SK-N-SH treated with all-trans-retinoic acid at 6 μM for 48 hours (cell line): ENCODE results near the gene UCK1.
"Not testable (repeated sequence)": the region's sequence is repeated elsewhere in the genome, so short reads cannot be mapped to it uniquely, and the experiment has no call there.

Experiments
- ATAC-seq: fragments of 200-7000 bp; cut with Tn5 transposase; 3 replicates; pipeline ENCODE4 v1.9.1; 2020; ENCODE audit warnings: mild to moderate bottlenecking, moderate library complexity
- ARNTL ChIP-seq: fragments of 450-650 bp; formaldehyde crosslinking; IDR thresholded peaks from 2 replicates; pipeline ENCODE4 v1.5.0; 2020; ENCODE audit warnings: low read depth, mild to moderate bottlenecking, moderate library complexity, borderline replicate concordance
- BACH2 ChIP-seq: fragments of 250-450 bp; sonication (Bioruptor Pico); IDR thresholded peaks from 2 replicates; pipeline ENCODE4 v1.9.0; 2021; ENCODE audit warnings: mild to moderate bottlenecking, borderline replicate concordance
- ESRRG ChIP-seq: fragments of 250-450 bp; sonication (Bioruptor Pico); IDR thresholded peaks from 2 replicates; pipeline ENCODE4 v1.6.1; 2021; ENCODE audit warnings: mild to moderate bottlenecking
- GLIS3 ChIP-seq: fragments of 250-450 bp; sonication (Bioruptor Pico); IDR thresholded peaks from 2 replicates; pipeline ENCODE4 v1.5.0; 2020; ENCODE audit warnings: mild to moderate bottlenecking, moderate library complexity
- OSR1 ChIP-seq: fragments of 250-450 bp; sonication (Bioruptor Pico); IDR thresholded peaks from 2 replicates; pipeline ENCODE4 v1.8.0; 2022; ENCODE audit warnings: moderate library complexity, mild to moderate bottlenecking, inconsistent platforms
- RARB ChIP-seq: fragments of 250-450 bp; sonication (Bioruptor Pico); IDR thresholded peaks from 2 replicates; pipeline ENCODE4 v1.8.0; 2021; ENCODE audit warnings: mild to moderate bottlenecking, moderate library complexity
- SNAI2 ChIP-seq: fragments of 250-450 bp; sonication (Bioruptor Pico); IDR thresholded peaks from 2 replicates; pipeline ENCODE4 v1.5.0; 2020; ENCODE audit warnings: mild to moderate bottlenecking, moderate library complexity
- TCF4 ChIP-seq: fragments of 250-450 bp; sonication (Bioruptor Pico); IDR thresholded peaks from 2 replicates; pipeline ENCODE4 v1.8.0; 2021; ENCODE audit warnings: mild to moderate bottlenecking, moderate library complexity, borderline replicate concordance
- TOX ChIP-seq: fragments of 250-450 bp; sonication (Bioruptor Pico); IDR thresholded peaks from 2 replicates; pipeline ENCODE4 v1.8.0; 2021; ENCODE audit warnings: mild to moderate bottlenecking, moderate library complexity, borderline replicate concordance
- ZC3H10 ChIP-seq: fragments of 250-450 bp; sonication (Bioruptor Pico); IDR thresholded peaks from 2 replicates; pipeline ENCODE4 v1.5.1; 2021; ENCODE audit warnings: mild to moderate bottlenecking, moderate library complexity
- ZFP3 ChIP-seq: fragments of 250-450 bp; sonication (Bioruptor Pico); IDR thresholded peaks from 2 replicates; pipeline ENCODE4 v1.5.0; 2020; ENCODE audit warnings: mild to moderate bottlenecking, moderate library complexity
- ZFP30 ChIP-seq: fragments of 450-650 bp; formaldehyde crosslinking; IDR thresholded peaks from 2 replicates; pipeline ENCODE4 v1.5.0; 2022; ENCODE audit warnings: mild to moderate bottlenecking, moderate library complexity
- ZNF565 ChIP-seq: fragments of 450-650 bp; formaldehyde crosslinking; conservative IDR thresholded peaks from 2 replicates; pipeline ENCODE4 v1.5.0; 2020; ENCODE audit warnings: low read depth, mild to moderate bottlenecking, moderate library complexity
- ZNF70 ChIP-seq: fragments of 450-650 bp; formaldehyde crosslinking; IDR thresholded peaks from 2 replicates; pipeline ENCODE4 v1.5.0; 2020; ENCODE audit warnings: mild to moderate bottlenecking, moderate library complexity
- ZNF8 ChIP-seq: fragments of 450-650 bp; formaldehyde crosslinking; IDR thresholded peaks from 2 replicates; pipeline ENCODE4 v1.5.0; 2020; ENCODE audit warnings: mild to moderate bottlenecking, moderate library complexity
- TF ChIP-seq, protein P1 (sequence below): fragments of 250-450 bp; sonication (Bioruptor Pico); IDR thresholded peaks from 2 replicates; pipeline ENCODE4 v1.8.0; 2021; ENCODE audit warnings: low read depth, mild to moderate bottlenecking, moderate library complexity, borderline replicate concordance
- TF ChIP-seq, protein P2 (sequence below): fragments of 250-450 bp; sonication (Bioruptor Pico); IDR thresholded peaks from 2 replicates; pipeline ENCODE4 v1.5.1; 2021; ENCODE audit warnings: mild to moderate bottlenecking, moderate library complexity
- TF ChIP-seq, protein P3 (sequence below): fragments of 250-450 bp; sonication (Bioruptor Pico); IDR thresholded peaks from 2 replicates; pipeline ENCODE4 v1.8.0; 2020; ENCODE audit warnings: mild to moderate bottlenecking, moderate library complexity, borderline replicate concordance
- TF ChIP-seq, protein P4 (sequence below): fragments of 250-450 bp; sonication (Bioruptor Pico); IDR thresholded peaks from 2 replicates; pipeline ENCODE4 v1.5.0; 2020; ENCODE audit warnings: mild to moderate bottlenecking, moderate library complexity

UCK1 gene

DNA sequence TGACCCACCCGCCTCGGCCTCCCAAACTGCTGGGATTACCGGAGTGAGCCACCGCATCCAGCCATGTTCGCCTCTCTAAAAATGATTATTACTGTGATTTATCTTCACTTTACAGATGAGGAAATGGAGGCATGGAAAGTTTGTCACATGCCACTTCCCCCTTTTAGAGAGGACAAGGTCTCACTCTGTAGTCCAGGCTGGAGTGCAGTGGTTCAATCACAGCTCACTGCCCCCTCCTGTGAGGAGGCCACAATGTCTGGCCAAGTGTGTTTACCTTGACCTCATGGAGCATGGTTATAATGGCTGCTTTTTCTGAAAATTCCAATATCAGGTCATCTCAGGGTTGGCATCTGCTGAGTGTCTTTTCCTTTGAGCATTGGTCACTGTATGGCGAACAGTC is 21.0 kb upstream of the UCK1 start (continued):
- TF ChIP-seq, protein P1, sequence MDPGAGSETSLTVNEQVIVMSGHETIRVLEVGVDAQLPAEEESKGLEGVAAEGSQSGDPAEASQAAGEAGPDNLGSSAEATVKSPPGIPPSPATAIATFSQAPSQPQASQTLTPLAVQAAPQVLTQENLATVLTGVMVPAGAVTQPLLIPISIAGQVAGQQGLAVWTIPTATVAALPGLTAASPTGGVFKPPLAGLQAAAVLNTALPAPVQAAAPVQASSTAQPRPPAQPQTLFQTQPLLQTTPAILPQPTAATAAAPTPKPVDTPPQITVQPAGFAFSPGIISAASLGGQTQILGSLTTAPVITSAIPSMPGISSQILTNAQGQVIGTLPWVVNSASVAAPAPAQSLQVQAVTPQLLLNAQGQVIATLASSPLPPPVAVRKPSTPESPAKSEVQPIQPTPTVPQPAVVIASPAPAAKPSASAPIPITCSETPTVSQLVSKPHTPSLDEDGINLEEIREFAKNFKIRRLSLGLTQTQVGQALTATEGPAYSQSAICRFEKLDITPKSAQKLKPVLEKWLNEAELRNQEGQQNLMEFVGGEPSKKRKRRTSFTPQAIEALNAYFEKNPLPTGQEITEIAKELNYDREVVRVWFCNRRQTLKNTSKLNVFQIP (CRISPR knock-in tag) = no peak
- TF ChIP-seq ZNF70 (CRISPR knock-in tag) = no peak
- no peak for TF ChIP-seq ZNF8 (CRISPR knock-in tag)
- TF ChIP-seq ARNTL (CRISPR knock-in tag) = no peak
- TF ChIP-seq ZC3H10 (CRISPR knock-in tag) = no peak
- TF ChIP-seq SNAI2 (CRISPR knock-in tag) = no peak

DNA sequence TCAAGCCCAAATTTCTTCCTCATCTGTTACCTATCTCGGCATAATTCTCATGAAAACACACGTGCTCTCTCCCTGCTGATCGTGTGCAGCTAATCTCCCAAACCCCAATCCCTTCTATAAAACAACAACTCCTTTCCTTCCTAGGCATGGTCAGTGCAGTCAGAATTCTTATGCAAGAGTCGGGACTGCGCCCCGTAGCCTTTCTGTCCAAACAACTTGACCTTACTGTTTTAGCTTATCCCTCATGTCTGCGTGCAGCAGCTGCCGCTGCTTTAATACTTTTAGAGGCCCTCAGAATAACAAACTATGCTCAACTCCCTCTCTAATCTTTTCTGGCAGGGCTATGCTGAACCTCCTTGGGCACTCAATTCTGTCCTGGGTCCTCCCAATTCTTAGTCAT is 19.4 kb upstream of the UCK1 start:
- ATAC-seq = not testable (repeated sequence)

DNA sequence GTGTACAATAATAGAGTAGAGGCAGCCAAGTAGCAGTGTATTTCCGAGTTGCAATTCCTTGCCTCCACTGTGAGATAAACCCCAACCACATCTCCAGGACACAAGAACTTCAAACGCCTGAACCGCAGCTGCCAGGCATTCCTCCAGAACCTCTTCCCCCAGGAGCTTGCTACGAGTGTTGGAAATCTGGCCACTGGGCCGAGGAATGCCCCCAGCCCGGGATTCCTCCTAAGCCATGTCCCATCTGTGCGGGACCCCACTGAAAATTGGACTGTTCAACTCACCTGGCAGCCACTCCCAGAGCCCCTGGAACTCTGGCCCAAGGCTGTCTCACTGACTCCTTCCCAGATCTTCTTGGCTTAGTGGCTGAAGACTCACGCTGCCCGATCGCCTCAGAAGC is 18.1 kb upstream of the UCK1 start:
- ATAC-seq = not testable (repeated sequence)

DNA sequence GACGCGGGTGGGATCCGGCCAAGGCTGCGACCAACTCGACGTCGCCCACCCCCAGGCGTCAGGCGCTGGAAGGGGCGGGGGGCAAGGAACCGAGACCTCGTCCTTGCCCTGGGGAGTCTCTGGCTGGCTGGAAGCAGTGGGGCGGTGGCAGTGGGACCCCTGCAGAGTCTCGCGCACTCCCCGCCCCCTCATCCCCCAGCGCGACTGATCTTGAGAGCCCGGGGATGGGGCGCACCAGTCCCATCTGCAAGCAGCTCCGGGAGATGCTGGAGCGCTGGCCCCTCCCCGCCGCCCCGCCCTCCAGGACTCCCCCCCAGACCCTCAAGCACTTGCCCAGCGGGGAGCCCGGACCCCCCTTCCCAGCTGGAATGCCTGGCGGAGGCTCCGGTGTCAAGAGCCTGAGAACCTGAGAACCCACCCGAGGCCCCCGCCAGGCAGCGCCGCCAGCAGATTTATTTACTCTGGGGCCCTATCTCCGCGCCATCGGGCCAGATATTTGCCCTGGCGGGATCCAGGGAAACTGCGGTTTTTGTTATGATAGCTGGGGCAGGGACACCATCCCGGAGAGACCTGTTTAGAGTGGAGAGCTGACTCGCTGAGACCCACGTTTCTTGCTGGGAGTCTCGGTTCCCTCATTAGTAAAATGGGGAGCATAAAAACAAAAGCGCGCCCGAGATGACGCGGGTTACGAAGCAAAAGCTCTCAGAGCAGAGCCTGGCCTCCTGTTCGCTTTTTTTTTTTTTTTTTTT is 15.4 kb upstream of the UCK1 start:
- peak; percentile 87 for ATAC-seq
- no peak for TF ChIP-seq ZNF70 (CRISPR knock-in tag)
- TF ChIP-seq ZC3H10 (CRISPR knock-in tag) = no peak
- no peak for TF ChIP-seq BACH2
- TF ChIP-seq, protein P1 (CRISPR knock-in tag) = no peak
- TF ChIP-seq OSR1 (CRISPR knock-in tag) = no peak
- TF ChIP-seq RARB (CRISPR knock-in tag) = no peak
- TF ChIP-seq ESRRG = no peak
- TF ChIP-seq, protein P2, sequence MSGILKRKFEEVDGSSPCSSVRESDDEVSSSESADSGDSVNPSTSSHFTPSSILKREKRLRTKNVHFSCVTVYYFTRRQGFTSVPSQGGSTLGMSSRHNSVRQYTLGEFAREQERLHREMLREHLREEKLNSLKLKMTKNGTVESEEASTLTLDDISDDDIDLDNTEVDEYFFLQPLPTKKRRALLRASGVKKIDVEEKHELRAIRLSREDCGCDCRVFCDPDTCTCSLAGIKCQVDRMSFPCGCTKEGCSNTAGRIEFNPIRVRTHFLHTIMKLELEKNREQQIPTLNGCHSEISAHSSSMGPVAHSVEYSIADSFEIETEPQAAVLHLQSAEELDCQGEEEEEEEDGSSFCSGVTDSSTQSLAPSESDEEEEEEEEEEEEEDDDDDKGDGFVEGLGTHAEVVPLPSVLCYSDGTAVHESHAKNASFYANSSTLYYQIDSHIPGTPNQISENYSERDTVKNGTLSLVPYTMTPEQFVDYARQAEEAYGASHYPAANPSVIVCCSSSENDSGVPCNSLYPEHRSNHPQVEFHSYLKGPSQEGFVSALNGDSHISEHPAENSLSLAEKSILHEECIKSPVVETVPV (CRISPR knock-in tag) = no peak

DNA sequence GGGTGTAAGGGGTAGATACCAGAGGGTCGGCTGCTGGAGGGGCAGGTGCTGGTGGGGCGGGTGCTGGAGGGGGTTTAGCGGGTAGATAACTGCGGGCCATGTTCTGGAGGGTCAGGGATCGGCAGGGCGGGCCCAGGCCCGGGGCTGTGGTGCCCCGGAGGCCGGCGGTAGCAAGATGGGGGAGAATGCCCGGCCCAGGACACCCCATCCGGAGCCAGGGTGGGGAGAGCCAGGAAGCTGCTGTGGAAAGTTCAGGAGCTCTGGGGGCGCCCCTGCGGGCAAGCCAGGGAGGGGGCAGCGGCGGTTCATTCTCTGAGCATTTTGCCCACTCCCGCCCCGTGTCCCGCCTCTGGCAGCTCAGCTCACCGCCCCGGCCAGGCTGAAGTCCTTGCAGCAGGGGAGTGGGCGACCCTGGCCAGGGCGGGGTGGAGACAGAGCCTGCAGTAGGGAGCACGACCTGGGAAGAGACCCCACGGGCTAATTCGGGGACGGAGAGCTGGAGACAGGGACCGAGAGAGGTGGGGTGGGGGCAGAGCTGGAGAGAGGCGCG is 14.8 kb upstream of the UCK1 start:
- ATAC-seq = peak; percentile 24
- TF ChIP-seq ZFP30 (CRISPR knock-in tag) = no peak
- TF ChIP-seq, protein P3, sequence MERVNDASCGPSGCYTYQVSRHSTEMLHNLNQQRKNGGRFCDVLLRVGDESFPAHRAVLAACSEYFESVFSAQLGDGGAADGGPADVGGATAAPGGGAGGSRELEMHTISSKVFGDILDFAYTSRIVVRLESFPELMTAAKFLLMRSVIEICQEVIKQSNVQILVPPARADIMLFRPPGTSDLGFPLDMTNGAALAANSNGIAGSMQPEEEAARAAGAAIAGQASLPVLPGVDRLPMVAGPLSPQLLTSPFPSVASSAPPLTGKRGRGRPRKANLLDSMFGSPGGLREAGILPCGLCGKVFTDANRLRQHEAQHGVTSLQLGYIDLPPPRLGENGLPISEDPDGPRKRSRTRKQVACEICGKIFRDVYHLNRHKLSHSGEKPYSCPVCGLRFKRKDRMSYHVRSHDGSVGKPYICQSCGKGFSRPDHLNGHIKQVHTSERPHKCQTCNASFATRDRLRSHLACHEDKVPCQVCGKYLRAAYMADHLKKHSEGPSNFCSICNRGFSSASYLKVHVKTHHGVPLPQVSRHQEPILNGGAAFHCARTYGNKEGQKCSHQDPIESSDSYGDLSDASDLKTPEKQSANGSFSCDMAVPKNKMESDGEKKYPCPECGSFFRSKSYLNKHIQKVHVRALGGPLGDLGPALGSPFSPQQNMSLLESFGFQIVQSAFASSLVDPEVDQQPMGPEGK = no peak
- no peak for TF ChIP-seq TOX (CRISPR knock-in tag)
- no peak for TF ChIP-seq GLIS3 (CRISPR knock-in tag)
- TF ChIP-seq ARNTL (CRISPR knock-in tag) = no peak
- TF ChIP-seq TCF4 (CRISPR knock-in tag) = no peak
- no peak for TF ChIP-seq RARB (CRISPR knock-in tag)
- TF ChIP-seq OSR1 (CRISPR knock-in tag) = no peak
- no peak for TF ChIP-seq SNAI2 (CRISPR knock-in tag)
- TF ChIP-seq, protein P4, sequence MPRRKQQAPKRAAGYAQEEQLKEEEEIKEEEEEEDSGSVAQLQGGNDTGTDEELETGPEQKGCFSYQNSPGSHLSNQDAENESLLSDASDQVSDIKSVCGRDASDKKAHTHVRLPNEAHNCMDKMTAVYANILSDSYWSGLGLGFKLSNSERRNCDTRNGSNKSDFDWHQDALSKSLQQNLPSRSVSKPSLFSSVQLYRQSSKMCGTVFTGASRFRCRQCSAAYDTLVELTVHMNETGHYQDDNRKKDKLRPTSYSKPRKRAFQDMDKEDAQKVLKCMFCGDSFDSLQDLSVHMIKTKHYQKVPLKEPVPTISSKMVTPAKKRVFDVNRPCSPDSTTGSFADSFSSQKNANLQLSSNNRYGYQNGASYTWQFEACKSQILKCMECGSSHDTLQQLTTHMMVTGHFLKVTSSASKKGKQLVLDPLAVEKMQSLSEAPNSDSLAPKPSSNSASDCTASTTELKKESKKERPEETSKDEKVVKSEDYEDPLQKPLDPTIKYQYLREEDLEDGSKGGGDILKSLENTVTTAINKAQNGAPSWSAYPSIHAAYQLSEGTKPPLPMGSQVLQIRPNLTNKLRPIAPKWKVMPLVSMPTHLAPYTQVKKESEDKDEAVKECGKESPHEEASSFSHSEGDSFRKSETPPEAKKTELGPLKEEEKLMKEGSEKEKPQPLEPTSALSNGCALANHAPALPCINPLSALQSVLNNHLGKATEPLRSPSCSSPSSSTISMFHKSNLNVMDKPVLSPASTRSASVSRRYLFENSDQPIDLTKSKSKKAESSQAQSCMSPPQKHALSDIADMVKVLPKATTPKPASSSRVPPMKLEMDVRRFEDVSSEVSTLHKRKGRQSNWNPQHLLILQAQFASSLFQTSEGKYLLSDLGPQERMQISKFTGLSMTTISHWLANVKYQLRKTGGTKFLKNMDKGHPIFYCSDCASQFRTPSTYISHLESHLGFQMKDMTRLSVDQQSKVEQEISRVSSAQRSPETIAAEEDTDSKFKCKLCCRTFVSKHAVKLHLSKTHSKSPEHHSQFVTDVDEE (CRISPR knock-in tag) = no peak
- no peak for TF ChIP-seq ZNF70 (CRISPR knock-in tag)
- no peak for TF ChIP-seq ZC3H10 (CRISPR knock-in tag)
- TF ChIP-seq ZFP3 (CRISPR knock-in tag) = no peak
- no peak for TF ChIP-seq ZNF565
- no peak for TF ChIP-seq ESRRG
